IPS-NIHi7 (cell line): Measurements from ENCODE around the gene RNF13.
A peak's percentile ranks its signal among the peaks of the same experiment; 100 is the strongest.
"Not testable (repeated sequence)": the region's sequence is repeated elsewhere in the genome, so short reads cannot be mapped to it uniquely, and the experiment has no call there.

Source experiments
- DNase-seq: peaks from one replicate; pipeline ENCODE4 v3.0.0; 2012; ENCODE audit warnings: mixed read lengths; ENCODE audit errors: extremely low spot score

RNF13 gene

DNA sequence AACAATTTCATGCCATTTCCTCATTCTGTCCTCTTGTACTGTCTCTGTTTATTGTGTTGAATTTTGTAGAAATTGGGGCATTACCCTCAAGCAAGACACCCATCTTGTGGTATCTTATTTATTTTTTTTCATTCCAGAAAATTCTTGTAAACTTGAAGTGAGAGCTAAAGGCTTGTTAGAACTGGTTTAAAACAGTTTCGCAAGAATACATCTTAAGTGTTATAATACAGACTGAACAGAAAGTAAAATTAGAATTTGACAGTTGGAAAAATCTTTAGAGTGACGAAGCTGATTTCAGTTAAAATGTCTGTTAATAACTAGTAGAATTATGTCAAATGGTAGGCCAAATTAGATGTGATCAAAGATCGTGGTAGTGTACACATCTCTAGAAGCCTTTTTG lies 26.9 kb downstream of the RNF13 start:
- no peak for DNase-seq

GRCh38 chr3:149843502-149843901 lies 30.5 kb downstream of the RNF13 start:
- no peak for DNase-seq

- no peak for DNase-seq
Measured at GRCh38 chr3:149844091-149844490, 31.1 kb downstream of the RNF13 start.

DNA sequence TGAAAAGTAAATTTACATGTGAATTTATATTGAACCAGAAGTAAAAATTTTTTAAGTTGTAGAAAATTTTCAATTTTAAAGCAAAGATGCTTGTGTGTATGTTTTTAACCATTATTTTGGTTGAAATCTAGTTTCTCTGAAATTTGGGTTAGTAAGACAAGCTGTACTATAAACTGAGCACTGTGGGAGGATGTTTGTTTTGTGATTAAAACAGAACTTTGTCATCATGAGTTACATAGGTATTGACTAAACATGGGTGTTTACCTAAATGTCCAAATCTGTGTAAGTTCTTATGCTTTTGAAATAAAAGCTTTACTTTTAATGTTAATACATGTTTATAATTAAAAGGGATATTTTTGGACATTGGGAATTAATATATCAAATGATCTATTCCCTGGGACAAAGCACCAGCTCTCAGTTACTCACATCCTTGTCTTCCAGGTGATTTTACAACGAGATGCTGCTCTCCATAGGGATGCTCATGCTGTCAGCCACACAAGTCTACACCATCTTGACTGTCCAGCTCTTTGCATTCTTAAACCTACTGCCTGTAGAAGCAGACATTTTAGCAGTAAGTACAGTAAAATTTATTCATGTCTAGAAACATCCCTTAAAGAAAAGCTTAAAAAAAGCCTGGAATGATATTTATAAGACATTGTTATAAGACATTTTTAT lies 32.7 kb downstream of the RNF13 start:
- no peak for DNase-seq

- no peak for DNase-seq
Measured at GRCh38 chr3:149848238-149848637, 35.2 kb downstream of the RNF13 start.

- DNase-seq = no peak
Measured at GRCh38 chr3:149848688-149849087, 35.7 kb downstream of the RNF13 start.

DNA sequence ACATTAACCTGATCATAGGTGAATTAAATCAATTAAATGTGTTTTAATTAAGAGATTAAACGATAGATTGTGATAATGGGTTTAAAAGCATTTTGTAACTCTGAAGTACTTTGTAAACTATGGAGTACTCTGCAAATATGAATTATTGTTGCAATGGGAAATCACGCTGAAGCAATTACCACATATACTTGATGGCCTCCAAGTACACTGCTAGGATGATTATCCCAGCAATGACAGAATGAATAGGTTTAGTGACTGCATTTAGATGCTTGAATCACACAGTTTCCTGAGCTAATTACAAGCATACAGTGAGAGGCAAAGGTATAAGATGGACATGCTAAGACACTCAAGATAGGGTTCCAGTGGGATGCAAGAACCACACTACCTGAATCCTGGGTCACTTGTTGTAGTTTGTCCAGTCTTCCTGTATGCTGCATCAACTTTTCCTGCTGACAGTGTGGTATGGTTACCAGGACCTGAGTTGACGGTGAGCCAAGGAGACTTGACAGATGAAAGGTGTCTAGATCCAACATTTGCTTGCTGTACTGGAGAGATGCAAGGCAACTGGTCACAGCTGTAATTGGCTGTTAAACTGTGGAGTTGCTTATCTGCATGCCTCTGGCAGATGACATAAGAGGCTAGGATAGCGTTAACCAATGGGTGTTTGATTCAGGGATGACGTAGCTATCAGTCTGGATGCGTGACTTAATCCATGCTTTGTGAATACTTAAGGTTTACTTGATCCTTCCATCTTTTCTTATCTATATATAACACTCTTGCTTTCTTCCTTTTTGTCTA lies 38.0 kb downstream of the RNF13 start:
- DNase-seq = no peak

DNA sequence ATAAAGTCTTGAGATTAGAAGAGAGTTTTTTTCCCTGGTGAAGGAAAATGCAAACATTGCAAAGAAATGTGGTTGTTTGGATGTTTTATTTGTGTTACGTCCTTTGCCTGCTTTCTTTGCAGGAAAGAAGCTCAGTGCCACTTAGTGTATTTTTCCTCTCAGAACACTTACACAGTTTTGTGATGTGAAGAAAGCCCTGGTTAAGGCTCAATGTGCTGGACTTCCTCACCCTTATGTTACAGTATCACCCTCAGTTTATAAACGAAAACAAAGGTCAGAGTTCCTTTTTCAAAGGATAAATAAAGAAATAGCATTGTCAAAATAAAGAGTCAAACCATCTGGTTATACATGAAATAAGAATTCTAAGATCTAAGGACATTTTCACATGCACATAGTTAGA lies 45.9 kb downstream of the RNF13 start:
- DNase-seq = no peak

- no peak for DNase-seq
Measured at GRCh38 chr3:149860881-149861280, 47.9 kb downstream of the RNF13 start.

- DNase-seq = no peak
Measured at GRCh38 chr3:149867563-149867962, 54.5 kb downstream of the RNF13 start.

- DNase-seq = no peak
Measured at GRCh38 chr3:149871855-149872254, 58.8 kb downstream of the RNF13 start.

GRCh38 chr3:149872589-149872988 lies 59.6 kb downstream of the RNF13 start:
- no peak for DNase-seq

DNA sequence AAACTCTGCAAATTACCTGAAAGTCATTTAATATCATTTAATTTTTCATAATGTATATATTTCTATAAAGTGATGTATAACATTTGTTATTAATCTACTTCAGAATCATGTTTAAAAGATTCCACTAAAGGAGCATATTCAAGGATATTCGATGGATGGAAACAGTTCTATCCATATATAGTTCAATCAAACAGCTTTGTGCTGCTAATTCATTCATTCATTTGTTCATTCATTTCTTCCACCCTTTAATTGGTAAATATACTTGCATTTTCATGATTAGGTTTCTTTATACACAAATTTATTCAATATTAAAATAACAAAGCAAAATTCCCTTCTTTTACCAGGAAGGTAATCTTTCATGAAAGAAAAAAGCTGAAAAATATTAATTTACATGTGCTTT lies 64.7 kb downstream of the RNF13 start:
- no peak for DNase-seq

DNA sequence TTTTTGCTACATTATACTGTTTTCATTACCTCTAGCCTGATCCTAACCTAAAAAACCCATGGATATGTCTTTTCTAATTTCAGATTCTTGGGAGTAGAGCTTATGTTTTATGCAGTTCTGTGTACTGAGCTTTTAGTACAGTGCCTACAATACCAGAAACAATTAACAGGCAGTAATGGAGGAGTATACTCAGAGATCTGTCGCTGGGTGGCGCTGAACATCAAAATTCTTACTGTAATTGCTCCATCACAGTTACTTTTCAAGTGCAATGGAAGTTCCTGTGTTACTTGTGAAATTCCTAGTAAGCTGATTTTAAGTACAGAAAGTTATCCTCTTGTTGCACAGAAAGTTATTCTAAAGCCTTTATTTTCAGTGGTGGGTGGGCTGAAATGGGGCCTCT lies 66.9 kb downstream of the RNF13 start:
- DNase-seq = peak; percentile 37

DNA sequence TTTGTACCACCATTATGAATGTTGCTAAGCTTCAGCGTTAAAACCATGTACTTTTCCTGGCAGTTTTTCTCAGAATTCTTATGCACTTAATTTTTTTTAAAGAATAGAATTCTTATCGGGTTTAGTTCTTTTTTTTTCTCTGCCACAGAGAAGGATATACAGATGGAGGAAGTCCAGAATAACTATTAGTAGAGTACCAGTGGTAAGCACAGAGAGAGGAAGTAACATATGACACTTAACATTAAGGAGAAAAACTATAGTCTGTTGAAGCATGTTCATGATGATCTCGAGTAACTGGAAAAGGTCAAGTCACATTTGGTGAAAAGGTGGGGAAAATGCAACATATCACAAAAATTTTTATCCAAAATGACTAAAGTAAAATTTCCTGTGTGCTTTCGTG lies 68.9 kb downstream of the RNF13 start:
- DNase-seq = no peak

- DNase-seq = no peak
Measured at GRCh38 chr3:149883134-149883533, 70.1 kb downstream of the RNF13 start.

GRCh38 chr3:149883860-149884259 lies 70.8 kb downstream of the RNF13 start:
- not testable (repeated sequence) for DNase-seq

DNA sequence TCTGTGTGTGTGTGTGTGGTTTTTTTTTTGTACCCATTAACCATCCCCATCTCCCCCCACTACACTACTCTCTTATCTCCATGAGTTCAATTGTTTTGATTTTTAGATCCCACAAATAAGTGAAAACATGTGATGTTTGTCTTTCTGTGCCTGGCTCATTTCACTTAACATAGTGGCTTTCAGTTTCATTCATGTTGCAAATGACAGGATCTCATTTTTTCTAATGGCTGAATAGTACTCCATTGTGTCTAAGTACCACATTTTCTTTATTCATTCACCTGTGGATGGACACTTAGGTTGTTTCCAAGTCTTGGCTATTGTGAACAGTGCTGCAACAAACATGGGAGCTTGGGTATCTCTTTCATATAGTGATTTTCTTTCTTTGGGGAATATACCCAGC lies 71.8 kb downstream of the RNF13 start:
- DNase-seq = not testable (repeated sequence)

DNA sequence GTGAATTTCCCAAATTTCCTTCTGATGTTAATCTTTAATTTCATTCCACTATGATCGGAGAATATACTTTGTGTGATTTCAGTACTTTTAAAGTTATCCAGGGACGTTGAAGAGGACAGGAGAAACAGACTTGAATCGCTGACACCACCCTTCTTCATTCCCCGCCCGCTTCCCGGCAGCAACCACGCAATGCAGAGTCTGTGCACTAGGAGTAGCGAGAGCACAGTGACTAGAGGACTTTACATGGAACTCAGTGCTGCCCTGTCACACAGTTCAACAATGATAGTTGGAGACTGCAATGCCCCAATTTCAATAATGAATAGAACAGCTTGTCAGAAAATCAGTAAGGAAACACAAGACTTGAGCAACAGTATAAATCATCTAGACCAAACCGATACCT lies 73.9 kb downstream of the RNF13 start:
- peak; percentile 20 for DNase-seq

DNA sequence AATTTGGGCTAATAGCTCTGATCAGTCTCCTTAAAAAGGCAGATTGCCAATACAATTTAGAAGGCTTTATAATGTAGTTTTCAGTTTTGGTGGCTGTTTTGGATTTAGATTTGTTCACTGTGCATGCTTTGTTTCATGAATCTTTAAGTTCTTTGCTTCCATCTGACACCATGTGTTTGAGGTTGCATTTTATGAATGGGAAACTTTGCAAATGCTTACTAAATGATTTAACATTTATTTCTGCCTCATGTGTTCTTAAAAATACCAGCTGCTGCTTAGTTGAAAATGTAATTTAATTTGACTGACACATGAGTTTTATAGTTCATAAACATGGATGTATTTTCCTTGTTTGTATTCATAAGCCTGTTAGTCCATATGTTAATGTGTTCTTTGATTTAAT lies 78.6 kb downstream of the RNF13 start:
- no peak for DNase-seq

GRCh38 chr3:149892371-149892770 lies 79.4 kb downstream of the RNF13 start:
- no peak for DNase-seq

DNA sequence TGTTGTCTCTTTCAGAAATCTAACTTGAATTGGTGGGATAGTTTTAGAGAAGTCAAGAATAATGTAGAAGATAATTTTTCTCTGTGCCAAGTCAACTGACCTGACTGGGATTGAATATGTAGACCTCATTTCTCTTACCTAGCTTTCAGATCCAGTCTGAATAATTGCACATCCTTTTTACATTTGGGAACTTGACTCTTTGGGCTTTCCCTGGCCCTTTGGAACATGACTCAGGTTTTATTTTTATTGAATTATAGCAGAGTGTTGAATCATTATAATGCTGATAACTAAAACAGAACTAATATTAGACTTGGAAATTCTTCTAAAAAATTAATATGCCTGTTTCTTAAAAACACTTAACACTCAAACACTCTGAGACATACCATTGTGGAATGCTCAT lies 81.2 kb downstream of the RNF13 start:
- no peak for DNase-seq

DNA sequence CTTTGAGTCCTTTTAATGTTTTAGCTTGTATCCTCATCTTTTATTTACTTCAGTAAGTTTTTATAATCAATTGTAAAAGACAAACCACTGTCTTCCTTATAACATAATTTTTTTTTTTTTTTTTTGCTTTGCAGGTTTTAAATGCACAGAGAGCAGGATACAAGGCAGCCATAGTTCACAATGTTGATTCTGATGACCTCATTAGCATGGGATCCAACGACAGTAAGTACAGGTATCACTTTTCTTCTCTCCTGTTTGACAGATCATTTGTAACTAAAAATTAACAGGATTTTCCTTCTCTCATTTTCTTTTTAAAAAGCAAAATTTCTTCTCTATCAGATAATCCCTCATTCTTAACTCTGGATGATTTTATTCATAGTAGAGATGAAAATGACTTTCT lies 82.3 kb downstream of the RNF13 start:
- no peak for DNase-seq
